ENCODE results near the gene SNX4.

DNA sequence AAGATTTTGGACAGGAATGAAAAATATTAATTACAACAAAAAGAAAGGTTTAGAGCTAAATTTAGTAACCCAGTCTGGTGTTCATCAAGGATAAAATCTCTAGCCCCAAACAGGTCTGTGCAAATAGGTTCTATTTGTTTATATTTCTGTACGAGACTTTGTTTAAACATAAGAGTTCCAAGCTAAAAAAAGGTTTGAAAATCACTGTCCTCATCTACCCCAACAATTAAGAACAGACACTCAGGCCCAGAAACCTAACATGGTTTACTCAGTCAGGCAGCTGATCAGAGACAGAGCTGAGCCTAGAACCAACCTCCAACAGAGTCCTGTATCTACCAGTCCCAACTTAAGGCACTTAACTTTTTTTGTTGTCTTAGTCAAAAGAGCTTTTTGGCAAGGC, 49.3 kb downstream of the SNX4 start:
- TF ChIP-seq, protein P1, sequence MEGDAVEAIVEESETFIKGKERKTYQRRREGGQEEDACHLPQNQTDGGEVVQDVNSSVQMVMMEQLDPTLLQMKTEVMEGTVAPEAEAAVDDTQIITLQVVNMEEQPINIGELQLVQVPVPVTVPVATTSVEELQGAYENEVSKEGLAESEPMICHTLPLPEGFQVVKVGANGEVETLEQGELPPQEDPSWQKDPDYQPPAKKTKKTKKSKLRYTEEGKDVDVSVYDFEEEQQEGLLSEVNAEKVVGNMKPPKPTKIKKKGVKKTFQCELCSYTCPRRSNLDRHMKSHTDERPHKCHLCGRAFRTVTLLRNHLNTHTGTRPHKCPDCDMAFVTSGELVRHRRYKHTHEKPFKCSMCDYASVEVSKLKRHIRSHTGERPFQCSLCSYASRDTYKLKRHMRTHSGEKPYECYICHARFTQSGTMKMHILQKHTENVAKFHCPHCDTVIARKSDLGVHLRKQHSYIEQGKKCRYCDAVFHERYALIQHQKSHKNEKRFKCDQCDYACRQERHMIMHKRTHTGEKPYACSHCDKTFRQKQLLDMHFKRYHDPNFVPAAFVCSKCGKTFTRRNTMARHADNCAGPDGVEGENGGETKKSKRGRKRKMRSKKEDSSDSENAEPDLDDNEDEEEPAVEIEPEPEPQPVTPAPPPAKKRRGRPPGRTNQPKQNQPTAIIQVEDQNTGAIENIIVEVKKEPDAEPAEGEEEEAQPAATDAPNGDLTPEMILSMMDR (IDR thresholded peaks at IDR 0.05; ENCODE audit: low read length), result no peak
- no peak for TF ChIP-seq EZH2 (IDR thresholded peaks at IDR 0.05; ENCODE audit: borderline replicate concordance, low read length)
